IMR-90 (cell line): ENCODE data around the gene RRAGD.

ENCODE experiments used
- CEBPB ChIP-seq: IDR thresholded peaks from 2 replicates; pipeline ENCODE4 v1.6.1; 2012; ENCODE audit warnings: low read depth, low read length, improper control_type of control experiment
- CTCF ChIP-seq: conservative IDR thresholded peaks from 2 replicates; pipeline ENCODE4 v1.5.1; 2012; ENCODE audit warnings: mild to moderate bottlenecking, low read depth, low read length, improper control_type of control experiment
- FOS ChIP-seq: fragments of 150-350 bp; IDR thresholded peaks from 2 replicates; pipeline ENCODE4 v1.6.1; 2016; ENCODE audit warnings: low read depth, low read length
- MXI1 ChIP-seq: IDR thresholded peaks from 2 replicates; pipeline ENCODE4 v1.6.1; 2012; ENCODE audit warnings: low read depth, mild to moderate bottlenecking, low read length, moderate library complexity, borderline replicate concordance
- POLR2A ChIP-seq: IDR thresholded peaks from 2 replicates; pipeline ENCODE4 v1.6.1; 2012; ENCODE audit warnings: mild to moderate bottlenecking, low read depth, low read length
- RCOR1 ChIP-seq: IDR thresholded peaks from 2 replicates; pipeline ENCODE4 v1.6.1; 2012; ENCODE audit warnings: mild to moderate bottlenecking, low read length, improper control_type of control experiment; ENCODE audit not compliant: insufficient replicate concordance
- RFX5 ChIP-seq: IDR thresholded peaks from 2 replicates; pipeline ENCODE4 v1.8.0; 2012; ENCODE audit warnings: low read depth, mild to moderate bottlenecking, low read length, moderate library complexity
- SMC3 ChIP-seq: fragments of 150-350 bp; IDR thresholded peaks from 2 replicates; pipeline ENCODE4 v1.6.1; 2016; ENCODE audit warnings: low read depth, mild to moderate bottlenecking, antibody characterized with exemption, low read length, moderate library complexity

DNA sequence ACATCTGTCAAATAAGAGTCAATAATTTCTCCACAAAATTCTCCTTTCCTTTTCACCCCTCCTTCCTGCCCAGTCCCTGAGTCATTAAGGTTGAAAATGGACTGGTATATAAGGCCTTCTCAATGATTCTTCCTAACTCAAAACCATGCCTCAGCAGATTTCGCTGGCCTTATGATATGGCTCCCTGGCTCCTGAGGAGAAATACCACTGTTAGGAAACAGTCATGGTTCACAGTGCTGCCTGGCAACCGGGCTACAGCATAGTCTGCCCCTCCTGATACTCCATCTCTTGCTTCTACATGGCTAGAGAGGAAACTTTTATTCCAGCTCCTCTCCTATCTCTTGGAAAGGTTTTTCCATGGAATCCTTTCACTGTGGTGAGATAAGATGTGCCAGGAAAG lies 64.2 kb downstream of the RRAGD start:
- TF ChIP-seq RFX5 (no peak), POLR2A (no peak), CTCF (no peak), RCOR1 (no peak), FOS (no peak), MXI1 (no peak), SMC3 (no peak), CEBPB (no peak)
